NCI-H1105 treated with DMSO at 0.1 percent for 48 hours (cell line): ENCODE results near the gene TWNK.

Experiments
- DNase-seq: peaks from one replicate; lab custom pipeline; 2025; lab: John Stamatoyannopoulos, UW

TWNK gene

DNA sequence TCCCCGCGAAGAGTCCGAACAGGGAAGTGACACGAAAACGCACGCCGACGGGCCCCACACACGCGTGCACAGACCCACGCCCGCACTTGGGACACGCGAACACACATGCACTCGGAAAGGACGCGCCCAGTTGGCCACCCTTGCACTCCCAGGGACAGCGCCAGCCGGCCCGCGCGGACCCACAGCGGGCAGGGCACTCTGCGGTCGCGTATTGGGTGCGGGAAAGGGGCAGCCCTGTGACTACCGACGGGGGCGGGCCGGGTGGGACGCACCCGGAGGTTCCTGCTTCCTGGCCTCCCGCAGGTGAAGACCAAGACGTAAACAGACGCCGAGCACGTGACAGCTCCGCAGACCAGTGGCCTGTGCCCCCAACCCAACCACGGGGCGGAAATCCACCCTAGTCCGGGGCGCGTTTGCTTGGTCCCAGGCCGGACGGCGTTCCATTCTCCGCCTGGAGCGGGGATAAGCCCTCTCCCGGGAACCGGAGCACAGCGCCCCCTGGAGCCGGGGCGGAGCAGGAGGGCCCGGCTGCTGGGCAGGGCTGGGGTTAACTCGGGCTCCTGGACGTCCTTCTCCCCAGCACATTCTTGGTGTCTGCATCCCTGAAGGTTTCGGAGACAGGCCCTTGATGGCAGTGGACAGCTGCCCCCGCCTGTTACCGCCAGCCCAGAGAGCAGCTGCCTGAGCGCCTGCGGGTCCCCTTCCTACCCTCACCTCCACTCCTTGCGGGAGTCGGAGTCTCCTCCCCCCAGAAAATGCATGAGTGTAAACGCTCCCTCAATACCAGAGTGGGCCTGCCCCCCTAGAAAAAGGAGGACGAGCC is 10.2 kb downstream of the TWNK start:
- DNase-seq: peak; percentile 25

DNA sequence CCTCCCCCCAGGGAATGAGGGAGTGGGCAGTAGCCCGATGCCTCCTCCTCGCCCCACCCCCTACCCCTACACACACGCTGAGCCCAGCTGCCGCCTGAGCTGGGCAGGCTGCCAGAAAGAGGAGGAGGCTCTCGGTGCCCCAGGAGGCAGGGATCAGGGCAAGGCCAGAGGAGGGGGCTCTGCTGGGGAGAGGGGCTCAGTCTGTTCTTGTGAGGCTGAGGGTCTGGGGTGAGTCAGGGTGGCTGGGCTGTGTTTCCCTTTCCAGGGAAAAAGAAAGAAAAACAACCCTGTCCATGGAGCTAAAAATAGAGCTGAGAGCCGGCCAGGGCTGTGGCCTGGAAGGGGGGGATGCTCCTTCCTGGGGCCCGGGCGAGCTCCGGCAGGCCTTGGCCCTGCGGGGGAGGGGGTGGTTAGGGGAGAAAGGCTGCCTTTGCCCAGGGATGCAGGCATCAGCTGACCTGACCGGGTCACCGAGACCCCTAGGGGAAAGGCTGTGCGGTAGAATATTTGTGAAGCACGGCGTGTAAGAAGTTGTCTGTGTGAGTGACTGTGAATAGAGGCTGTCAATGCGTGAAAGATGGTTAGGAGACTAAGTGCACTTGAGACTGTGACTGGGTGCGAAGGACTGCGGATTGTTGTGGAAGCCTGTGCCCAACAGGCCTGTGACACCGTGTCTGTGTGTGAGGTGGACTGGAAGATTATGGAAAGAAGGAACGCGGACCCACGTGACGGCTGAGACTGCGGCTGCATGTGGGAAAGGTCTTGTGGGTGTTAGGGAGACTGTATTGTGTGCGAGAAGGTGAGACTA is 11.0 kb downstream of the TWNK start:
- DNase-seq: peak; percentile 77

DNA sequence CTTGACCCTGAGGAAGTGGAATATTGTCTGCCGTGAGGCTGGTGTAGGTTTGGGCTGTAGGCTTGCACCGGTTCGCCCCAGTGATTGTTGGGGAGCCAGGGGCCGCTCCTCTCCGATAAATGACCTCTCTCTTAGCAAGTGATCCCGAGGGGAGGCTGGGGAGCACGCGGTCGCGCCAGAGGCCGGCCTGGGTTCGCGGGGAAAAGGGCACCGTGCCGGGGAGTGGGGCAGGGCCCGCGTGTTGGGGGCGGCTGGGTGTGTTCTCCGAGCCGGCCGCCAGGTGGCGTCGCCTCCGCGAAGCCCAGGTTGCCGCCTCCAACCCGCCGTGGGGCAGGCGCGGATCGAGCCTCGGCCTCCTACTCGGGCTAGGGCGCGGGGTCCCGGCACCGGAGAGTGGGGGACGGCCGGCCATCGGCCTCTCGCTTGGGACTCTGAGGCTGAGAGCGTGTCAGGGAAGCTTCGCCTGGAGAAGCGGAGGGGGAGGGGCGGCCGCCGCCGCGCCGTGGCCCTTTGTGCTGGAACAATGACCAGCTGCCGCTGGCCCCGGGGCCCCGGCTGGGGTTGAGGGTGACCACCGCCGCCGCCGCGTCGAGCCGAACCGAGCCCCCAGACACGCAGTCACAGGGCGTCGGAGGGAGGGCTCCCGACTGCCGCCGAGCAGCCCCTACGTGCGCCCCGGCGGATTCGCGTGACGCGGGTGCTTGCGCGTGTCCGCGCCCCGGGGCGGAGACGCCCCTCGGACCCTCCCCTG is 11.8 kb downstream of the TWNK start:
- peak; percentile 11 for DNase-seq

DNA sequence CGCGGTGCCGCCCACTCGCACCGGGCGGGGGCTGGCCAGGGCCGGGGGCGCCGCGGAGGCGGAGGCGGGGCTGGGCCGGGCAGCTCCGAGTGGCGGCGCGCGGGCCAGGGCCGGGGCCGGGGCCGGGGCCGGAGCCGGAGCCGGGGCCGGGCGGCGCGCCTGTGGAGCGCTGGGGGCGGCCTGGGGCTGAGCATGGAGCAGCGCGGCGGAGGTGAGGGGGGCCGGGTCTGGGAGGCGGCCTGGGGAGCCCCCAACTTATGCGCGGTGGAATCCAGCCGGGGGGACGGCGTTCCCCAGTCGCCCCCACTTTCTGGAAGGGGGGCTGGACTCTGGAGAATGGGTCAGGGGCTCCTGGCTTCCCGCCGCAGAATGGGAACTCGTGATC is 12.4 kb downstream of the TWNK start, which contains the start of gene LZTS2:
LZTS2 (plus strand) TSS at position 67 of the 385 bp plus-strand sequence. CDS start 2,731 bp downstream, outside the sequence.
- DNase-seq: no peak

DNA sequence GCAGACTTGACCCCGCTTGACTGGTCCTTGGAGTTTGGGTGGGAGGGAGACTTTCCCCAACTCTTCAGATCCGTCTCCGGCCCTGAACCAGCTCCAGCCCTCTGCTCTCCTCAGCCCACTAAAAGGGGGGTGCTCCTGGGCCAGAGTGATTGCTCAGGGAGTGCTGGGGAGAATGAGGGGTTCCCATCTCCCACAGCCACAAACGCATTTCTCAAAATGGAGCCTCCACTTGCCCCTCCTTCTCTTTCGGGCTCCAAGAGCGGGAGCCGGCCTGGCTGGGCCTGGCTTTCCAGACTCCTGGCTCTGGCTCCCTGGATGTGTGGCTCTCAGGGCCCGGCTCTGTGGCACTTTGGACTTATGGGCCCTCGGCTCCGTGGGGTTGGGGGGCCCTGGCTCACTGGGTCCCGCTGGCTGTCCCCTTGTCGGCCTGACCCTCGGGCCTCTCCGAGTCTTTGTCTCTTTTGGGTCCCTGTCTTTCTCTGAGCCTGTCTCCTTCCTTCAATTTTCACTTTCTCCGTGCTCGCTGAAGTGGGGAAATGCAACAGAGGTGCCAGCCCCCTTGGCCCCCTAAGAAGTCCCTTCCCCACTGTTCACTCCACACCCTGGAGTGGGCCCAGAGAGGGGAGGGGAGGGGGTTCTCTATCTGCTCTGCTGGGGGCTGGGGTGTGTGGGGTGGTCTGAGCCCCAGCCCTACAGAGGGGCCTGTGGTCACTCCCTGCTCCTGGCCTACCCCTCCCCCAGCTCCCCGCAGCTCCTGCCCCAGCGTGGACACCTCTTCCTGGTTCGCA is 13.0 kb downstream of the TWNK start:
- DNase-seq: peak; percentile 3

DNA sequence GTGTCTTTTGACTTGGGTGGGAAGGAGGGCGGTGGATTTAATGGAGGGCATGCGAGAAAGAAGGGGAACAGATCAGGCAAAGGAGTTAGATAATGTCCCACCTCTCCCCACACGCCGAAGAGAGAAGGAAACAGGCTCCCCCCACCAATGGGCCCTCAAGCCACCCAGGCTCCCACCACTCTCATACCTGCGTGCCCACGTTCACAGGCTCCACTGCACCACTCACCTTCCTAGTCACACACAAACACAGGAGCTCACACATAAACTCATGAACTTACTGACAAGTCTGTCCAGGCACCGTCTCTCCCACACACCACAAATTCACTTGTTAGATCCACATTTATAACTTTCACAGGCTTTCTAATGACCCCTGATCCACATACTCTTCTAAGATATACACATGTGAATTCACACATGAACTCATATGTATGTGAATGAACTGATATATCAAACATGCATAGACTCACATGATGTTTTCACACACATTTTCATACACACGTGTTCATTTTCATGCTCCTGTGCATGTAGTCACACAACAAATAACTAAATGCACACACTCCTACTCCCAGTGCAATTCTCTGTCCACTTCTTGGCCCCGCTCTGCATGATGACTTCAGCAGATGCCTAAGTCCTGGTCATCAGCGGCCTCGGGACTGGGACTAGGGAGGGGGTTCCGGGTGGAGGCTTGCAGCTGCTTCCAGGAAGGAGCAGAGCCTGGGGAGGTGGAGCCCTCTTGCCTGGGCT is 13.7 kb downstream of the TWNK start:
- no peak for DNase-seq

DNA sequence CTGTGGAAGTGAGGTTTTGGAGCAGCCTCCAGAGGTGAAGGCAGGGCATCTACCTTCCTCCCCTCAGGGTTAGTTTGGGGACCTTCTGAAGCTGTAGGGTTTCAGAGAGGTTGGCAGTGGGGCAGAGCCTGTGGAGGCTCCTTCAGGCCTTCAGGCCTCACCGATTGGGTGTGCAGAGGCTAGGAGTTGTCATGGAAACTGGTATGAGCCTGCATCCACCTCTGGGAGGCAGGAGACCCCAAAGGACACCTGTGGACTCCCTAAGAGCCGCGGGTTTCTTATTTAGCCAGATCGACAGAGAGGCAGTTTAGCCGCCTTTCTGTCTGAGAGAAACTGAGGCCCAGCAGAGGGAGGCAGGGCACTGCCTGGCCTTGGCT is 14.3 kb downstream of the TWNK start:
- DNase-seq: no peak

DNA sequence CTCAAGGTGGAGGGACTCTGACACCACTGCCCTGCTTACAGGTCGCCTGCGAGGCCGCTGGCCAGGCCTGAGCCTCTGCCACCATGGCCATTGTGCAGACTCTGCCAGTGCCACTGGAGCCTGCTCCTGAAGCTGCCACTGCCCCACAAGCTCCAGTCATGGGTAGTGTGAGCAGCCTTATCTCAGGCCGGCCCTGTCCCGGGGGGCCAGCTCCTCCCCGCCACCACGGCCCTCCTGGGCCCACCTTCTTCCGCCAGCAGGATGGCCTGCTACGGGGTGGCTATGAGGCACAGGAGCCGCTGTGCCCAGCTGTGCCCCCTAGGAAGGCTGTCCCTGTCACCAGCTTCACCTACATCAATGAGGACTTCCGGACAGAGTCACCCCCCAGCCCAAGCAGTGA is 15.1 kb downstream of the TWNK start:
- DNase-seq: no peak

DNA sequence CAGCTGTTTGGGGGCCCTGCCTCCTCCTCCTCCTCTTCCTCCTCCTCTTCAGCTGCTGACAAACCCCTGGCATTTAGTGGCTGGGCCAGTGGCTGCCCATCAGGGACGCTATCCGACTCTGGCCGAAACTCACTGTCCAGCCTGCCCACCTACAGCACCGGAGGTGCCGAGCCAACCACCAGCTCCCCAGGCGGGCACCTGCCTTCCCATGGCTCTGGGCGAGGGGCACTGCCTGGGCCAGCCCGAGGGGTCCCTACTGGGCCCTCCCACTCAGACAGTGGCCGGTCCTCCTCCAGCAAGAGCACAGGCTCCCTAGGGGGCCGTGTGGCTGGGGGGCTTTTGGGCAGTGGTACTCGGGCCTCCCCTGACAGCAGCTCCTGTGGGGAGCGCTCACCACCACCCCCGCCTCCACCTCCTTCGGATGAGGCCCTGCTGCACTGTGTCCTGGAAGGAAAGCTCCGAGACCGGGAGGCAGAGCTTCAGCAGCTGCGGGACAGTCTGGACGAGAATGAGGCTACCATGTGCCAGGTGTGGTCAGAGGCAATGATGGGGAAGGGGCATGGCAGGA is 16.4 kb downstream of the TWNK start:
- DNase-seq: no peak

DNA sequence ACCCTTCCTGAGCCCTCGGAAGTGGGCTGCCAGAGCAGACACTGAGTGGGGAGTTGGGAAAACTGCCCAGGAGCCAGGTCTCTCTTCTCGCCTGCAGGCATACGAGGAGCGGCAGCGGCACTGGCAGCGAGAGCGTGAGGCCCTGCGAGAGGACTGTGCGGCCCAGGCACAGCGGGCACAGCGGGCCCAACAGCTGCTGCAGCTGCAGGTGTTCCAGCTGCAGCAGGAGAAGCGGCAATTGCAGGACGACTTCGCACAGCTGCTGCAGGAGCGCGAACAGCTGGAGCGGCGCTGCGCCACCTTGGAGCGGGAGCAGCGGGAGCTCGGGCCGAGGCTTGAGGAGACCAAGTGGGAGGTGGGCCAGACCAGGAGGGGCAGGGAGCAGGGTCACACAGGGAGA is 18.0 kb downstream of the TWNK start:
- DNase-seq: no peak

DNA sequence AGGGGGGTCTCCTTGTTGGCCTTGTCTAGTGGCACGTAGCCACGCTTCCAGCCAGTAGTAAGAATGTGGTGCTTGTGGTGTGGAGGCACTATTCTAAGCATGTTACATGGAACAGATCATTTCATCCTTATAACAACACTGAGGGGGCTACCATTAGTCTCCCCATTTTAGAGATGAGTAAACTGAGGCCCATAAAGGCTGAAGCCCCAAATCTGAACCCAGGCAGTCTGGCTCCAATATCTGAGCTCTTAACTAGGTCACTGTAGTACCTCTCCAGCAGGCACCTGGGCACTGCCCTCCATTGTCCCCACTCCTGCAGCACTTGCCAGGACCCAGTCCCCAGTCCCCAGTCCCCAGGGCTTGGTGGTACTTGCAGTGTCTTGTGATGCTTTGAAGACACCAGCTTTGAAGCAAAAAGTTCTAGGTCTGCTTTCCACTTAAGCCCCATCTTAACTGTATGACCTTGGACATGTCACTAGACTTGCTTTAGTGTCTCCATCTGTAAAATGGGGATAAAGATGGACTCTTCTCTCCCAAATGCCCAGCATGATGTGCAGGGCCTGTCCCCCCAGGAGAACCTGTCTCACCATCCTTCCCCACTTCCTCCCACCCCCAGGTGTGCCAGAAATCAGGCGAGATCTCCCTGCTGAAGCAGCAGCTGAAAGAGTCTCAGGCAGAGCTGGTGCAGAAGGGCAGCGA is 18.7 kb downstream of the TWNK start:
- DNase-seq: no peak

DNA sequence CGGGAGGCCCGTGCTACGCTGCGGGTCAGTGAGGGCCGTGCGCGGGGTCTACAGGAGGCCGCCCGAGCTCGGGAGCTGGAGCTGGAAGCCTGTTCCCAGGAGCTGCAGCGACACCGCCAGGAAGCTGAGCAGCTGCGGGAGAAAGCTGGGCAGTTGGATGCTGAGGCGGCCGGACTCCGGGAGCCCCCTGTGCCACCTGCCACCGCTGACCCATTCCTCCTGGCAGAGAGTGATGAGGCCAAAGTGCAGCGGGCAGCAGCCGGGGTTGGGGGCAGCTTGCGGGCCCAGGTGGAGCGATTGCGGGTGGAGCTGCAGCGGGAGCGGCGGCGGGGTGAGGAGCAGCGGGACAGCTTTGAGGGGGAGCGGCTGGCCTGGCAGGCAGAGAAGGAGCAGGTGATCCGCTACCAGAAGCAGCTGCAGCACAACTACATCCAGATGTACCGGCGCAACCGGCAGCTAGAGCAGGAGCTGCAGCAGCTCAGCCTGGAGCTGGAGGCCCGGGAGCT is 19.3 kb downstream of the TWNK start:
- DNase-seq: no peak

DNA sequence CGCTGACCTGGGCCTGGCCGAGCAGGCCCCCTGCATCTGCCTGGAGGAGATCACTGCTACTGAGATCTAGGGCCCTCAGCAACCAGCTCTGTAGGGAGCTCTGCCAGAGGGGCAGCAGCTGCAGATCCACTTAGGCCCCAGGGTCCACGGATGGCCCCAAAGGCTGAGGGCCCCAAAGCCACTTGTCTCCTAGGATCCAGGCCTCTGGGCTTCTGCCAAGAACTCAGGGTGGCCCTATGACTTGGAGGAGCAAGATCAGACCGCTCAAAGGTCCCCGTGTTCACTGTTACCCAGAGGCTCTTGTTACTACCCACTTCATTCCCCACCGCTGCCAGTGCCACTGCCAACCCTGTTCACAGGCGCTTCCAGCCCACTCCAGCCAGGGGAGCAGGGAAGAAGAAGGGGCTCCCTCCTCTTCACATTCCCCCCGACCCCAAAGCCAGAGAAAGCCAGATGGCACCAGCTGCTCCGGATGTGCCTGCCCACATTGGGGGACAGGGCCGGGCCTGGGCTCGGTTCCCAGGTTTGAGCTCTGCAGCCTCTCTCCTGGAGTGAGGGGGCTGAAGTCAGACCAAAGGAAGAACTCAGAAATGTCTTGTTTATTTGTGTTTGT is 19.9 kb downstream of the TWNK start:
- DNase-seq: no peak

DNA sequence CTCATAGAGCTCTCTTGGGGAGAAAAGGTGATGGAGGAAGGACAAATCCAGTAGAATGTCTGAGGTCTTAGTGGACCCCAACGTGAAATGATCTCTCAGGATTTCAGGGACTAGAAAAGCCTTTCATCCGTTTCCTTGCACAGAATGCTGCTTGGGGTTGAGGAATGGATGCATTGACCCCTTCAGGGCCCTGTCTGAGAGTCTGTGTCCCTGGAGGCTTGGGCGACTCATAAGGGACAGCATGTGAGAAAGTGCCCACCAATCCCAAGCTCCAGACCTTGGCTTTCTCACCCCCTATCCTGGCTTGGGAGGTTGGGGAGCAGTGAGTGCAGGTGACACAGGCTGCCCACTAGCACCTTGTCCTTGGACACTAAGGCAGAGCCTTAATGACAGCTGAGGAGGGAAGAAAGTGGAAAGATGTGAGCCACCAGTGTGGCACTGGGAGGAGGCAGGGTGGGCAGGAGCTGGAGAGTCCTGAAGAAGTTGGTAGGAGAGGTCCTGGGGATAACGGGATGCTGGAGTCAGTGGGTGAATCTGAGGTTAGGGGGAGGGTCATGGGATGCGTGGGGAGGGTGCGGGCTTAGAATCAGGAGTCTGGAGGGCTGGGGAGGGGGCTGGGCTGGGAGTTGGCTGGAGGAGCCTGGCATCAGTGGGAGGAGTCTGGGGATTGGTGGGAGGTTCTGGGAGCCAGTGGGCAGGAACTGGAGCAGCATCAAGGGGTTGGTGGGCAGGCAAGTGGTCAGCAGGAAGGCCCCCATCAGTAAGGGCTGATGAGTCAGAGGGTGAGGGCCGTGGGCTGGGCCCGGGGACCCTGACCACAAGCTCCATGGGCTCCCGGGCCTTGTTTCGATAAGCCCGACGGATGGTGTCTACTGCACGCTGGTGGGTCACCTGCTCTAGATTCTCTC is 20.8 kb downstream of the TWNK start:
- no peak for DNase-seq

DNA sequence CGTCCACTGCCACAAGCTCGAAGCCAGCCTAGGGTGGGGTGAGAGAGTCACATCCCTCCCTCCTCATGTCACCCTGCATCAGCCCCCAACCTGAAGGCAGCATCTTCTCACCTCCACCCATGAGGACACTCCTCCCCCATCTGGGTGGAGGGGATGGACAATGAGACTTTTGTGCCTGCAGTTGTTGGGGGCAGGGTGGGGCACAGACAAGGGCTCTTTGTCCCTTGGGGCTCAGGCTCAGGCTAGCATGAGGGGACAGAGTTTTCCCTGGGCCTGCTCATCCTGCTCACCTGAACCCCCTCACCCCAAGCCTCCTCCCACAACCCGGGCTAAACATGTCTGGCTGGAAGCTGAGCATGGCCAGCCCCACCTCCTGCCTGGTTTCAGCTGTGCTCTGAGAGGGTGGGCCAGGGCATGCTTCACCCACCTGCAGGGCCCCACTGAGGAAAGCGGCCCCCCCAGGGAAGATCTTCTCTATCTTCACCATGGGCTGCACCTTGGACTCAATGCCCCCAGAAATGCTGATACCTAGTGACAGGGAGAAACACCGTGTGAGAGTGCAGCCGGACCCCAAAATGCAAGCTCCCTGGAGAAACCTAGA is 21.6 kb downstream of the TWNK start:
- no peak for DNase-seq

DNA sequence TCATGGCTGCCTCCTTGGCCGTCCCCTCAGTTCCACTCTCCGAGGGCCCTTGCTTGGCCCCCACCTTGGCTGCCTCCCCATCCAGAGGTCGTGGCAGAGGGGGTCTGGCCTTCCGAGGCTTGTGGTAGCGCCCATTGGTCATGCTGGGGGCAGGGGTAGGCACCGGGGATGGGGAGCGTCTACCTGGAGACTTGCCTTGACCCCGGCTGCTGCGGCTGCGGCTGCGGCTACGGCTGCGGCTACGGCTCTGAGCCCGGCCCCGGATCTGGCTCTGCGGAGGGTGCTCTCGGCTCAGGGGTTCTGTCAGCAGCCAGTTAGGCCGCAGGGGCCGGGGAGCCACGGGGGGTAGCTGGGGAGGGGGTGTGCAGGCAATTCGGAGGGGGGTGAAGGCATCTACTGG is 23.0 kb downstream of the TWNK start:
- DNase-seq: no peak

DNA sequence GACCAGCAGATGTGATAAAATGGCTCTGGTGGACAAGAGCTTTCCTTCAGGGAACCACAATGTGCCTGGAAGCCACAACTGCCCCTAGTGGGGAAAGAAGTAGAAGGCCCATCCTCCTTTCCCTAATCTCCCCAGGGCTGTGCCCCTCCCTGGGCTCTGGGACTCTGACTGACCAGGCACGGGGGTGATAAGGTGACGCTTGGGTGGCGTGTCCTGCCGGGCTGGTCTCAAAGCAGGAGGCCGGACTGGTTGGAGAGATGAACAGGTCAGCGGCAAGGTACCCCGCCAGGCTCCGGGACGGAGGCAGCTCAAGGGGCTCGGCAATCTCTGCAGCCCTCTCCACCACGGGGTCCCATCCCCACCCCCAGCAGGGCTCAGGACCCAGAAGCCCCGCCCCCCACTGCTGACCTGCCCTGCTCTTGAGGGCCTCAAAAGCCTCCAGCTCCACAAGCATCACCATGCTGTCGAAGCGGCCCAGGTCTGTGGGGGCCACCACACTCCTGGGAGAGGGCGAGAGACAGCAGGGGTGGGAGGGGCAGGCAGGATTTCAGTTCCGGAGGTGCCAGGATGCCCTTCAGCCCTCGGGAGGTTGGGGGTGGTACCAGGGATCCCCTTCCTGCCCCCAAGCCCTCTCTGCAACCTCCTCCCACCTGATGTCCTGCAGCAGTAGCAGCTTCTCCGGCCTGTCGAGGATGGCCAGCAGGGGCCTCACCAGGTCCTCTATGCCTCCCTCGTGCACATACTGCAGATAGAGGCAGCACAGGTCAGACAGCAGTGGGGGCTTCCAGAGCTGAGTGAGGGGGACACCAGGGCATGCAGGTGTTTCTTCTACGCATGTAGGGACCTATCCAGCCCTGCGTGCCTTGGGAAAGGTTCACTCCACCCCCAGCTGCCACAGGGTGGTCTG is 24.4 kb downstream of the TWNK start:
- DNase-seq: no peak
